ENCODE results near the gene FIGNL2.

GRCh38 chr12:51788876-51789275, 59.6 kb downstream of the FIGNL2 start:
- no peak for TF ChIP-seq POLR2A (IDR thresholded peaks at IDR 0.05; ENCODE audit: low read length)
- no peak for TF ChIP-seq GATA1 (IDR thresholded peaks at IDR 0.05; ENCODE audit: low read depth, low read length)

Measured in erythroblast (primary cell).